ENCODE data around the gene MRPL3.
A peak's percentile ranks its signal among the peaks of the same experiment; 100 is the strongest.

Gene MRPL3

DNA sequence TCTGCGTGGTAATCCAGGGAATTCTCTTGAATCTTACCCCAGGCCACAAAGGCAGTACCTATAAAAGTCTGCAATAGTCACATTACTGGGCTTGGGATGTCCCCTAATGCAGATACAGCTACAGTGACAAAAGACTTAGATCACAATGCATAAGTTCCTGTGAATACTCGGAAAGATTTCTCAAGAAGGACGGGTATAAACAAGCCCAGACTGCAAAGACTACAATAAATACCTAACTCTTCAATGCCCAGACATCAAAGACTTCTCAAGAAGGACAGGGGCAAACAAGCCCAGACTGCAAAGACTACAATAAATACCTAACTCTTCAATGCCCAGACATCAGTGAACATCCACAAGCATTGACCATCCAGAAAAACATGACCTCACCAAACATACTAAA lies 70.3 kb downstream of the MRPL3 start:
- TF ChIP-seq, protein P1, sequence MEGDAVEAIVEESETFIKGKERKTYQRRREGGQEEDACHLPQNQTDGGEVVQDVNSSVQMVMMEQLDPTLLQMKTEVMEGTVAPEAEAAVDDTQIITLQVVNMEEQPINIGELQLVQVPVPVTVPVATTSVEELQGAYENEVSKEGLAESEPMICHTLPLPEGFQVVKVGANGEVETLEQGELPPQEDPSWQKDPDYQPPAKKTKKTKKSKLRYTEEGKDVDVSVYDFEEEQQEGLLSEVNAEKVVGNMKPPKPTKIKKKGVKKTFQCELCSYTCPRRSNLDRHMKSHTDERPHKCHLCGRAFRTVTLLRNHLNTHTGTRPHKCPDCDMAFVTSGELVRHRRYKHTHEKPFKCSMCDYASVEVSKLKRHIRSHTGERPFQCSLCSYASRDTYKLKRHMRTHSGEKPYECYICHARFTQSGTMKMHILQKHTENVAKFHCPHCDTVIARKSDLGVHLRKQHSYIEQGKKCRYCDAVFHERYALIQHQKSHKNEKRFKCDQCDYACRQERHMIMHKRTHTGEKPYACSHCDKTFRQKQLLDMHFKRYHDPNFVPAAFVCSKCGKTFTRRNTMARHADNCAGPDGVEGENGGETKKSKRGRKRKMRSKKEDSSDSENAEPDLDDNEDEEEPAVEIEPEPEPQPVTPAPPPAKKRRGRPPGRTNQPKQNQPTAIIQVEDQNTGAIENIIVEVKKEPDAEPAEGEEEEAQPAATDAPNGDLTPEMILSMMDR (IDR thresholded peaks at IDR 0.05; ENCODE audit: low read depth, low read length): no peak
- DNase-seq (ENCODE audit: low read depth in 2 of 2): no peak
- no peak overlapping the region for H3K4me3 ChIP-seq (replicated peaks in 1 of 2; ENCODE audit: low read depth in 2 of 2, low read length in 2 of 2)

DNA sequence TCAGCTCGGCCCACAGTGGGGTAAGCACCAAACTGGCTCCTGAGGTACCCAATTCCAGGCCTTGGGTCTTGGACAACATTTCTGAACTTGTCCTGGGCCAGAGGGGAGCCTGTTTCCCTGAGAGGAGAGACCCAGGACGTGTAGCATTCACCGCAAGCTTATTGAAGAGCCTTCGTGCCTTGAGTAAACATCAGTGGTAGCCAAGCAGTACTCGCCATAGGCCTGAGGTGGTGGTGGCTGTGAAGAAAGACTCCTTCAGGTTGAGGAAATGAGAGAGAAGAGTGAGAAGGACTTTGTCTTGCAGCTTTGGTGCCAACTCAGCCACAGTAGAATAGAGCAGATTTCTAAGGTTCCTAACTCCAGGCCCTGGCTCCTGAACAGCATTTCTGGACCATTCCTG lies 71.0 kb downstream of the MRPL3 start:
- H3K4me3 ChIP-seq (replicated peaks in 1 of 2; ENCODE audit: low read depth in 2 of 2, low read length in 2 of 2): no peak overlapping the region
- DNase-seq (ENCODE audit: low read depth in 2 of 2): no peak
- TF ChIP-seq, protein P1 (IDR thresholded peaks at IDR 0.05; ENCODE audit: low read depth, low read length): no peak

DNA sequence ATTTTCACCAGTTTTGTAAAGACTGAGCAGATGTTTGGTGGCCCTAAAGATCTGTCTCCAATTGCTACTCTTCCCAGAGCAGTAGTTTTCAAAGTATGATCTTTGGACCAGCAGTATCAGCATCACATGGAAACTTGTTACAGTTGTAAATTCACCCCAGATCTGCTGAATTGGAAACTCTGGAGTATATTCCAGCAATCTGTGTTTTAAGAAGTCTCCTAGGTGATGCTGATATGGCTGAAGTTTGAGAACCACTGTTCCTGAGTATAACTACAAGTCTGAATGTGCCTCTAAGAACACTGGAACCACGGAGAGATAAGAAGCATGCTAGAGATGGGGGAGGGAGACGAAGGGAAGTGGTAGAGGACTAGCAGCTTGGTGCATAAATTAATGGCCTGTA lies 75.5 kb downstream of the MRPL3 start:
- TF ChIP-seq, protein P1 (IDR thresholded peaks at IDR 0.05; ENCODE audit: low read depth, low read length): no peak
- DNase-seq (ENCODE audit: low read depth in 2 of 2): peak in 1 of 2 donors; percentile 15
- H3K4me3 ChIP-seq (replicated peaks in 1 of 2; ENCODE audit: low read depth in 2 of 2, low read length in 2 of 2): no peak overlapping the region

DNA sequence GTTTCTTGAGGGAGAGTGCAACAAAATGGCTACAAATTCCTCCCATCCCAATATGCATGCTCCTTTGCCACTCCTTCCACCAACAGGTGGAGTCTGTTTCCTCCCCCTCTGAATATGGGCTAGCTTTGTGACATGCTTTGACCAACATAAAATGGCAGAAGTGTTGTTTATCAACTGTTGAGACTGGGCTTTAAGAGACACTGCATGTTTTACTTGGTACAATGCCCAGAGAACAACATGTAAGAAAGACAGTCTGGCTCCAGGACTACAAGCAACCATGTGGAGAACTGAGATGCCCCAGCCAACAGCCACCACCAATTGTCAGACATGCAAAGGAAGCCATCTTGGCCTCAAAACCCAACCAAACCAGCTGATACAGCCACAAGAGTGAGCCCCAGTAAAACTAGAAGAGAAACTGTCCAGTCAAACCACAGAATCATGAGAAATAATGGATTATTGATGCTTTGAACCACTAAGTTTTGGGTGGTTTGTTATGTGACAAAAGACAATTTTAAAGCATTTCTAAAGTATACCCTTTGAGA lies 80.7 kb downstream of the MRPL3 start:
- DNase-seq (ENCODE audit: low read depth in 2 of 2): peak; percentile 8 to 16
- H3K4me3 ChIP-seq (replicated peaks in 1 of 2; ENCODE audit: low read depth in 2 of 2, low read length in 2 of 2): no peak overlapping the region
- TF ChIP-seq, protein P1 (IDR thresholded peaks at IDR 0.05; ENCODE audit: low read depth, low read length): no peak

DNA sequence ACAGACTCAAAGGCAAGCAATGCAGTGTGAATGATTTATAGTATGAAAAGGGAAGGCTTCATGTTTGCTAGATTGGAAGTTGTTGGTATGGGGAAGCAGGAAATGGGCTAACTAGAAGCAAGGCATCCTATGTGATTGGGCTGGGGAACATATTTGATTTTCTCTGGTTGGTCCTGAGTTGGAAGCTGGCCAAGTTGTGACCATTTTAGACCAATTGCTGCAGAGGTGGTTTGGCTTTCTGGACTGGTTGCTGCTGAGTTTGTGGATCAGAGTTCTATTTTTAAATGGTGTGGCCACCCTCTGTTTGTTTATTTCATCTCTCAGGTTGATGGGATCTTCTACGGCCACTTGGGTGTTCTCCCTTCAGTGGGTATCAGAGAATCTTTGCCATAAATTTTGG lies 81.5 kb downstream of the MRPL3 start:
- no peak for DNase-seq (ENCODE audit: low read depth in 2 of 2)
- no peak overlapping the region for H3K4me3 ChIP-seq (replicated peaks in 1 of 2; ENCODE audit: low read depth in 2 of 2, low read length in 2 of 2)
- TF ChIP-seq, protein P1 (IDR thresholded peaks at IDR 0.05; ENCODE audit: low read depth, low read length): no peak

DNA sequence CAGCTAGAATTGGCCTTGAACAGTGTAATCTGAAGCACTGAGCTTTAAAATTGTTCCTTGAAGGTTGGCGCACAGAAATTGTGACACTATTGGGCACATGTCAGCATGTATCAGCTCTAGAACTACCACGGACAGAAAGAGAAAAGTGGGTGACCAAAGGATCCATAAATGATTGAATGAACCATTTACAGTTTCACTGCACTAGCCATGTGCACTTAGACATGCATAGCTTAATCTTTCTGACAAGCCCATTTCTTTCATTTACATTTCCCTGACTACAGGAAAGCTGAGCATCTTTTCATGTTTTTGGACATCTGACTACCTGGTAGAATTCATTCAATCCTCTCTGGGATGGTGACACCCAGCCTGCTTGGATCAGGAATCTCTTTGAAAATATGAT lies 85.0 kb downstream of the MRPL3 start:
- no peak for DNase-seq (ENCODE audit: low read depth in 2 of 2)
- TF ChIP-seq, protein P1 (IDR thresholded peaks at IDR 0.05; ENCODE audit: low read depth, low read length): no peak
- H3K4me3 ChIP-seq (replicated peaks in 1 of 2; ENCODE audit: low read depth in 2 of 2, low read length in 2 of 2): no peak overlapping the region

Measured in cardiac fibroblast (primary cell).